HG03432 (cell line): ENCODE results near the gene CLN5.
"Not testable (repeated sequence)": the region's sequence is repeated elsewhere in the genome, so short reads cannot be mapped to it uniquely, and the experiment has no call there.

Source experiments
- ATAC-seq: cut with Tn5 transposase; IDR thresholded peaks from one replicate; pipeline ENCODE4 v1.9.1; 2021; ENCODE audit warnings: mild to moderate bottlenecking, moderate library complexity; ENCODE audit not compliant: unreplicated experiment

The CLN5 gene

GRCh38 chr13:76974618-76974975, 17.3 kb upstream of the CLN5 start:
- no peak for ATAC-seq

- ATAC-seq: no peak
Measured at GRCh38 chr13:76975863-76976262, 16.0 kb upstream of the CLN5 start.

- ATAC-seq: no peak
Measured at GRCh38 chr13:76976490-76976889, 15.4 kb upstream of the CLN5 start.

GRCh38 chr13:76976929-76977328, 15.0 kb upstream of the CLN5 start:
- no peak for ATAC-seq

- peak; percentile 100 for ATAC-seq
Measured at GRCh38 chr13:76980075-76980718, 11.7 kb upstream of the CLN5 start.

- ATAC-seq: no peak
Measured at GRCh38 chr13:76982061-76982460, 9.8 kb upstream of the CLN5 start.

- no peak for ATAC-seq
Measured at GRCh38 chr13:76983676-76984075, 8.2 kb upstream of the CLN5 start.

GRCh38 chr13:76991432-76991795, 467 bp upstream of the CLN5 start:
- ATAC-seq: peak; percentile 31

GRCh38 chr13:76992548-76993001, 694 bp downstream of the CLN5 start:
- ATAC-seq: peak; percentile 5

- no peak for ATAC-seq
Measured at GRCh38 chr13:76993021-76993420, 1.1 kb downstream of the CLN5 start.

GRCh38 chr13:76993473-76993872, 1.6 kb downstream of the CLN5 start:
- ATAC-seq: no peak

- ATAC-seq: no peak
Measured at GRCh38 chr13:76994281-76994680, 2.4 kb downstream of the CLN5 start.

- no peak for ATAC-seq
Measured at GRCh38 chr13:77000475-77000874, 8.6 kb downstream of the CLN5 start.

GRCh38 chr13:77001540-77001939, 9.7 kb downstream of the CLN5 start:
- ATAC-seq: no peak

GRCh38 chr13:77001963-77002587, 10.2 kb downstream of the CLN5 start:
- no peak for ATAC-seq

GRCh38 chr13:77002590-77003190, 10.8 kb downstream of the CLN5 start:
- ATAC-seq: no peak

GRCh38 chr13:77008337-77008736, 16.5 kb downstream of the CLN5 start:
- not testable (repeated sequence) for ATAC-seq

GRCh38 chr13:77009011-77009410, 17.1 kb downstream of the CLN5 start:
- peak; percentile 76 for ATAC-seq

GRCh38 chr13:77009719-77010118, 17.8 kb downstream of the CLN5 start:
- not testable (repeated sequence) for ATAC-seq

GRCh38 chr13:77013853-77014542, 22.1 kb downstream of the CLN5 start:
- ATAC-seq: no peak

GRCh38 chr13:77014906-77015685, 23.2 kb downstream of the CLN5 start:
- no peak for ATAC-seq
